Mesendoderm (in vitro differentiated cells): Measurements from ENCODE around the gene CMAS.

Source experiments
- DNase-seq: peaks from one replicate; pipeline ENCODE4 v3.0.0; 2013
- H2AK5ac ChIP-seq: 2 replicates; pipeline ENCODE4 v1.6.1; 2013; ENCODE audit warnings: low read length, inconsistent platforms
- H2BK120ac ChIP-seq: 2 replicates; pipeline ENCODE4 v1.6.1; 2013; ENCODE audit warnings: low read depth, mild to moderate bottlenecking, low read length, moderate library complexity, mixed read lengths
- H2BK15ac ChIP-seq: replicated peaks from 2 replicates; pipeline ENCODE4 v1.6.1; 2013; ENCODE audit warnings: low read depth, mild to moderate bottlenecking, moderate library complexity
- H2BK5ac ChIP-seq: 2 replicates; pipeline ENCODE4 v1.6.1; 2013; ENCODE audit warnings: low read length, inconsistent platforms
- H3K18ac ChIP-seq: 2 replicates; pipeline ENCODE4 v1.6.1; 2013; ENCODE audit warnings: mild to moderate bottlenecking, low read length, mixed read lengths
- H3K23ac ChIP-seq: one replicate; pipeline ENCODE4 v1.6.1; 2013; ENCODE audit warnings: low read length
- H3K27ac ChIP-seq: 2 replicates; pipeline ENCODE4 v1.5.1; 2013; ENCODE audit warnings: low read depth, mild to moderate bottlenecking, inconsistent platforms, low read length, moderate library complexity
- H3K27me3 ChIP-seq: 2 replicates; pipeline ENCODE4 v1.6.1; 2013; ENCODE audit warnings: low read length, control low read depth, mild to moderate bottlenecking, inconsistent platforms; ENCODE audit not compliant: insufficient read depth, poor library complexity
- H3K36me3 ChIP-seq: 2 replicates; pipeline ENCODE4 v1.6.1; 2013; ENCODE audit warnings: low read length, inconsistent platforms; ENCODE audit not compliant: control insufficient read depth, insufficient read depth
- H3K4ac ChIP-seq: one replicate; pipeline ENCODE4 v1.6.1; 2013; ENCODE audit warnings: low read depth, mild to moderate bottlenecking, low read length, moderate library complexity
- H3K4me1 ChIP-seq: 2 replicates; pipeline ENCODE4 v1.6.1; 2013; ENCODE audit warnings: low read depth, low read length, inconsistent platforms; ENCODE audit not compliant: control insufficient read depth
- H3K4me2 ChIP-seq: 2 replicates; pipeline ENCODE4 v1.6.1; 2013; ENCODE audit warnings: low read length
- H3K4me3 ChIP-seq: 2 replicates; pipeline ENCODE4 v1.5.1; 2013; ENCODE audit warnings: mild to moderate bottlenecking, low read length
- H3K56ac ChIP-seq: one replicate; pipeline ENCODE4 v1.6.1; 2013; ENCODE audit warnings: low read length
- H3K79me1 ChIP-seq: 2 replicates; pipeline ENCODE4 v1.6.1; 2013; ENCODE audit warnings: low read length, inconsistent platforms
- H3K79me2 ChIP-seq: 2 replicates; pipeline ENCODE4 v1.6.1; 2013; ENCODE audit warnings: mild to moderate bottlenecking, low read length; ENCODE audit not compliant: control insufficient read depth, insufficient read depth
- H3K9ac ChIP-seq: 2 replicates; pipeline ENCODE4 v1.6.1; 2013; ENCODE audit warnings: low read length, inconsistent platforms
- H4K5ac ChIP-seq: one replicate; pipeline ENCODE4 v1.6.1; 2013; ENCODE audit warnings: low read length
- H4K8ac ChIP-seq: one replicate; pipeline ENCODE4 v1.6.1; 2013; ENCODE audit warnings: low read depth, mild to moderate bottlenecking, control low read depth, low read length, moderate library complexity
- WGBS: extraction: QIAGEN DNeasy Blood & Tissue Kit; methylation state at CpG from one replicate; pipeline ENCODE4 v1.1.7; 2013; ENCODE audit warnings: low lambda C conversion rate, missing lambda C conversion rate; ENCODE audit not compliant: insufficient coverage; ENCODE audit errors: extremely low coverage; 5-methylcytosine and 5-hydroxymethylcytosine counted together

CMAS gene

DNA sequence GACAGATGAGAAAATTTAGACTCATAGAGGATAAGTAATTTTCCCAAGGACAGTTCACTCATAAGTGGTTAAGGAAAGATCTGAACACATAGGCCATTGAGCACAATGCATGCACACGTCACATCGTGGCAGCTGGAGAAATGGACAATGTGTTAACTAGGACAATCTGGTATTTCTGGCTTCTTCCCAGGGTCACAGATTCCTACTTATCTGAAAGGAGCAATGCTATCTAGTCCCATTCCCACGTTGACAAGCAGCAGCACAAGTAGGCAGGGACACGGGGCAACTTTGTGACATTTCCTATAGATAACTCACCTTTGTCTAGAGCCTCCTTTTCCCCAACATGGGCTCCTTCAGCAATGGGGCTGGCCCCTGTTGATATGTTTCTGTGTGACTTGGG lies 6.7 kb upstream of the CMAS start:
- no peak overlapping the region for H2BK120ac ChIP-seq
- H4K5ac ChIP-seq: no peak overlapping the region
- H3K79me2 ChIP-seq: no peaks in the 10 kb centered on the region
- H2BK5ac ChIP-seq: peak overlapping the region; percentile 35
- WGBS: no CpG with 5 or more reads among the region's 4 CpGs
- H2AK5ac ChIP-seq: no peak overlapping the region
- H3K27me3 ChIP-seq: no peaks in the 10 kb centered on the region
- H2BK15ac ChIP-seq: no peak overlapping the region
- no peak overlapping the region for H3K18ac ChIP-seq
- H4K8ac ChIP-seq: no peak overlapping the region
- no peak overlapping the region for H3K4me2 ChIP-seq
- H3K23ac ChIP-seq: no peak overlapping the region
- no peak overlapping the region for H3K9ac ChIP-seq
- peaks cover 4% of the 10 kb centered on the region for H3K4me1 ChIP-seq
- H3K4me3 ChIP-seq: no peak overlapping the region
- H3K79me1 ChIP-seq: no peaks in the 10 kb centered on the region
- H3K56ac ChIP-seq: no peak overlapping the region
- H3K27ac ChIP-seq: no peak overlapping the region
- no peak for DNase-seq
- H3K4ac ChIP-seq: no peak overlapping the region
- H3K36me3 ChIP-seq: no peaks in the 10 kb centered on the region

- Histone ChIP-seq H3K79me1 (peaks cover 3% of the 10 kb centered on the region), H3K27me3 (no peaks in the 10 kb centered on the region), H4K8ac (no peak overlapping the region), H3K56ac (no peak overlapping the region), H3K9ac (no peak overlapping the region), H3K4ac (no peak overlapping the region), H3K4me2 (no peak overlapping the region), H3K18ac (no peak overlapping the region), H2AK5ac (no peak overlapping the region), H4K5ac (no peak overlapping the region), H3K27ac (no peak overlapping the region), H3K4me3 (no peak overlapping the region), H3K4me1 (peaks cover 7% of the 10 kb centered on the region), H3K23ac (no peak overlapping the region), H3K79me2 (peaks cover 7% of the 10 kb centered on the region), H2BK120ac (no peak overlapping the region), H2BK5ac (no peak overlapping the region), H2BK15ac (no peak overlapping the region), H3K36me3 (no peaks in the 10 kb centered on the region)
- no peak for DNase-seq
- no CpG with 5 or more reads among the region's 9 CpGs for WGBS
These were observed 2.9 kb upstream of the CMAS start for GRCh38 chr12:22042976-22043669.

- no peaks in the 10 kb centered on the region for H3K36me3 ChIP-seq
These were observed 2.1 kb upstream of the CMAS start for GRCh38 chr12:22043943-22044342.

GRCh38 chr12:22044391-22044790 lies 1.6 kb upstream of the CMAS start:
- Histone ChIP-seq H4K8ac (no peak overlapping the region), H2BK15ac (no peak overlapping the region), H3K79me2 (peaks cover 7% of the 10 kb centered on the region), H4K5ac (no peak overlapping the region), H3K9ac (no peak overlapping the region), H3K56ac (peak overlapping the region; percentile 43), H3K4me2 (no peak overlapping the region), H3K4ac (no peak overlapping the region), H3K4me3 (no peak overlapping the region), H3K27me3 (no peaks in the 10 kb centered on the region), H3K23ac (no peak overlapping the region), H3K18ac (no peak overlapping the region), H2BK120ac (no peak overlapping the region), H3K27ac (no peak overlapping the region), H3K79me1 (peaks cover 5% of the 10 kb centered on the region), H2BK5ac (no peak overlapping the region), H3K4me1 (peaks cover 7% of the 10 kb centered on the region), H3K36me3 (no peaks in the 10 kb centered on the region), H2AK5ac (no peak overlapping the region)
- no CpG with 5 or more reads among the region's 2 CpGs for WGBS
- DNase-seq: no peak

More at GRCh38 chr12:22043943-22044342, 2.1 kb upstream of the CMAS start:
- Histone ChIP-seq H3K27me3 (no peaks in the 10 kb centered on the region), H3K18ac (no peak overlapping the region), H3K4me3 (no peak overlapping the region), H3K79me2 (peaks cover 7% of the 10 kb centered on the region), H3K79me1 (peaks cover 3% of the 10 kb centered on the region), H3K27ac (no peak overlapping the region), H2BK15ac (no peak overlapping the region), H4K5ac (no peak overlapping the region), H2BK5ac (no peak overlapping the region), H3K23ac (no peak overlapping the region), H4K8ac (no peak overlapping the region), H3K4me1 (peaks cover 7% of the 10 kb centered on the region), H3K4ac (no peak overlapping the region), H2BK120ac (no peak overlapping the region), H3K9ac (no peak overlapping the region), H2AK5ac (no peak overlapping the region), H3K4me2 (no peak overlapping the region), H3K56ac (no peak overlapping the region)
- no CpG with 5 or more reads among the region's 2 CpGs for WGBS
- peak; percentile 65 for DNase-seq

DNA sequence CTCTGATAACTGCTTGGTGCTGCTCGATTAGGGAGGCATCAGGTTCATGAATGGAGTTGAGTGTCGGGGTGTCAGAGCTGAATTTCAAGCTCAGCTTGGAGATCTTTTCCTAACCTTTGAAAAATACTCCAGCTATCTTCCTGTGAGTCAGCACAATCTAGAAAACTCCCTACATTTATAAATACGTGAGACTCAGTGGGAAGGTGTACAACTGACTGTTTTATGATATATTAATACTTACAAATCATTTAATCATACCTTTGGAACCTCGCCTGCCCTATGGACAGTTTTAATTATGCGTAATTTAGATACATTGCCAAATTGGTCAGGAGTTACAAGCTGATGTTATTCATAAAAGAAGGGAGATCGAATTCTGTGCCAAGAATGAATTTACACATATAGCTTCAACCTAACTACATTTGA lies 961 bp downstream of the CMAS start:
- WGBS: no CpG with 5 or more reads among the region's 6 CpGs
- Histone ChIP-seq H2BK120ac (no peak overlapping the region), H3K27ac (no peak overlapping the region), H3K27me3 (no peaks in the 10 kb centered on the region), H4K5ac (no peak overlapping the region), H3K4ac (peak overlapping the region; percentile 70), H3K4me2 (peak overlapping the region; percentile 34), H3K56ac (peak overlapping the region; percentile 94), H2AK5ac (no peak overlapping the region), H3K4me1 (peaks cover 5% of the 10 kb centered on the region), H3K79me1 (peaks cover 8% of the 10 kb centered on the region), H4K8ac (no peak overlapping the region), H3K9ac (peak overlapping the region; percentile 87), H3K18ac (peak overlapping the region; percentile 99), H3K79me2 (peaks cover 7% of the 10 kb centered on the region), H2BK15ac (no peak overlapping the region), H3K36me3 (no peaks in the 10 kb centered on the region), H3K23ac (no peak overlapping the region), H3K4me3 (peak overlapping the region; percentile 80), H2BK5ac (no peak overlapping the region)
- no peak for DNase-seq

GRCh38 chr12:22047494-22047893 lies 1.5 kb downstream of the CMAS start:
- H3K4me3 ChIP-seq: no peak overlapping the region
- no peak overlapping the region for H2BK15ac ChIP-seq
- no peak overlapping the region for H3K4me2 ChIP-seq
- no peak overlapping the region for H3K4ac ChIP-seq
- H3K23ac ChIP-seq: no peak overlapping the region
- WGBS: no CpG with 5 or more reads among the region's 2 CpGs
- H3K27ac ChIP-seq: no peak overlapping the region
- DNase-seq: no peak
- no peak overlapping the region for H3K56ac ChIP-seq
- peaks cover 8% of the 10 kb centered on the region for H3K79me1 ChIP-seq
- H2BK120ac ChIP-seq: no peak overlapping the region
- no peak overlapping the region for H3K18ac ChIP-seq
- H3K36me3 ChIP-seq: no peaks in the 10 kb centered on the region
- H3K9ac ChIP-seq: peak overlapping the region; percentile 19
- H3K79me2 ChIP-seq: peaks cover 7% of the 10 kb centered on the region
- no peaks in the 10 kb centered on the region for H3K27me3 ChIP-seq
- H4K8ac ChIP-seq: no peak overlapping the region
- no peak overlapping the region for H4K5ac ChIP-seq
- H2AK5ac ChIP-seq: no peak overlapping the region
- peaks cover 5% of the 10 kb centered on the region for H3K4me1 ChIP-seq
- H2BK5ac ChIP-seq: no peak overlapping the region
